ENCODE results near the gene IRGC.

DNA sequence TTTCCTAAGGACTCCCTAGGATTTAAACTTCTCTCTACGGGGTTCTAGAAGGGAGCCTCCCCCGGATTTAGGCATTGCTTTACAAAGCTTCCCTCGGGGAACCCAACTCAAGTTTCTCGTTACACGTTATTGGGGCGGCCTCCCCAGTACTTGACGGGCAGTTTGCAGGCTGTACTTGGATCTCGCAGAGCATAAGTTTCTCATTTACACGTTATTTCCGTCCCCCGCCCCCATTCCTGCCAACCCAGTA is 38.3 kb downstream of the IRGC start:
- TF ChIP-seq EZH2phosphoT487 (IDR thresholded peaks at IDR 0.05; ENCODE audit: insufficient read depth, low read depth) (no peak), EZH2 (IDR thresholded peaks at IDR 0.05; ENCODE audit: insufficient read depth, poor library complexity, severe bottlenecking) (no peak)
